Measurements from ENCODE around the gene USP49. TPM values are rescaled to one million over a fixed set of nuclear protein-coding genes. Genes with fewer than 3 reads are reported as not detected.

The USP49 gene
- total and polyA plus RNA-seq, 2 of the 13 experiments (the other 11 are each of a cell fraction or from before 2014, with no cell fraction given): 2.9 to 4.3 TPM

DNA sequence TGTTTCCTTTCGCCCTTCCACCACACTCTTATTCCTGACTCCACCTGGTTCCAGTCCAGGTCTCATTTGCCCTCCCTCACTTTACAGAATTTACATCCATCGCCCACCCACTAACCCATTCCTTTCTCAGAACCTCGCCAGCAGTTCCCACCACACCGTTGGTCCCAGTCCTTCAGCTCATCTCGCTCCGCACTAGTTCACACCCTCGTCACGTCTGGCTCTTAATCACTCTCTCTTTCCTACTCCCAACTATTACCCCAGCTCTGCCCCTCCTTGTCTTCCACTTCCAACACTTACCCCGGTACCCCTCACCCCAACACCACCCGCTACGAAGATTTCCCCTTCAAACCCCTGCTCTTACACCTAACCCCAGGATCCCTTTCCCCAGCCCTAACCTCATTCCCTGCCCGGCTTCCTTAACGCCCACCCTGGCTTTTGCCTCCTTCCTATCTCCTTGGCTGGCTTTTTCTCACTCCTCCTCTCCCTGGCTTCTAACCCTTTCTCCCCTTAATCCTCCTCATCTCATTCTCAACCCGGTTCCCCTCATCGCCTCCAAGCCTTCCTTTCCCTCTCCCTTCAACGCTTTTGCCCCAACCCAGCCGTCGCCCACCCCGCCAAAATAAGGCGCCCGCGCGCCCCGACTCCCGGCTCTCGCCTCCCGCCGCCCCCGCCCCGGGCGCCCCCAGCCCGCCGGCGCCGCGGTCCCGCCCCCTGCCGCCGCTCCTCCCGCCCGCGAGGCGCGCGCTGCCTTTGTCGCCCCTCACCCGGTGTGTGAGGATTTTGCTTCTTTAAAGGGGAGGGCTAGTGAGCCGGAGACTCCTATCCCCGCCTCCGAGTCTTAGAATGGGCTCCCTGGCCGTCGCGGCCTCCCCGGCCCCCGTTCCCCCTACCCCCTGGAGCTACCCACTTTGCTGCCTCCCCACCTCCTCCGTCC, 542 bp downstream of the USP49 start (continued):
- TF ChIP-seq, protein P1, sequence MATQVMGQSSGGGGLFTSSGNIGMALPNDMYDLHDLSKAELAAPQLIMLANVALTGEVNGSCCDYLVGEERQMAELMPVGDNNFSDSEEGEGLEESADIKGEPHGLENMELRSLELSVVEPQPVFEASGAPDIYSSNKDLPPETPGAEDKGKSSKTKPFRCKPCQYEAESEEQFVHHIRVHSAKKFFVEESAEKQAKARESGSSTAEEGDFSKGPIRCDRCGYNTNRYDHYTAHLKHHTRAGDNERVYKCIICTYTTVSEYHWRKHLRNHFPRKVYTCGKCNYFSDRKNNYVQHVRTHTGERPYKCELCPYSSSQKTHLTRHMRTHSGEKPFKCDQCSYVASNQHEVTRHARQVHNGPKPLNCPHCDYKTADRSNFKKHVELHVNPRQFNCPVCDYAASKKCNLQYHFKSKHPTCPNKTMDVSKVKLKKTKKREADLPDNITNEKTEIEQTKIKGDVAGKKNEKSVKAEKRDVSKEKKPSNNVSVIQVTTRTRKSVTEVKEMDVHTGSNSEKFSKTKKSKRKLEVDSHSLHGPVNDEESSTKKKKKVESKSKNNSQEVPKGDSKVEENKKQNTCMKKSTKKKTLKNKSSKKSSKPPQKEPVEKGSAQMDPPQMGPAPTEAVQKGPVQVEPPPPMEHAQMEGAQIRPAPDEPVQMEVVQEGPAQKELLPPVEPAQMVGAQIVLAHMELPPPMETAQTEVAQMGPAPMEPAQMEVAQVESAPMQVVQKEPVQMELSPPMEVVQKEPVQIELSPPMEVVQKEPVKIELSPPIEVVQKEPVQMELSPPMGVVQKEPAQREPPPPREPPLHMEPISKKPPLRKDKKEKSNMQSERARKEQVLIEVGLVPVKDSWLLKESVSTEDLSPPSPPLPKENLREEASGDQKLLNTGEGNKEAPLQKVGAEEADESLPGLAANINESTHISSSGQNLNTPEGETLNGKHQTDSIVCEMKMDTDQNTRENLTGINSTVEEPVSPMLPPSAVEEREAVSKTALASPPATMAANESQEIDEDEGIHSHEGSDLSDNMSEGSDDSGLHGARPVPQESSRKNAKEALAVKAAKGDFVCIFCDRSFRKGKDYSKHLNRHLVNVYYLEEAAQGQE (IDR thresholded peaks at IDR 0.05; ENCODE audit: borderline replicate concordance in 1 of 2, low read depth in 1 of 2, low read length in 2 of 2): no peak
- TF ChIP-seq CHD4 (IDR thresholded peaks at IDR 0.05; ENCODE audit: borderline replicate concordance, low read length) (no peak), ZNF343 (CRISPR knock-in tag; IDR thresholded peaks at IDR 0.05) (no peak), ZSCAN22 (CRISPR knock-in tag; IDR thresholded peaks at IDR 0.05) (no peak)
- TF ChIP-seq, protein P2, sequence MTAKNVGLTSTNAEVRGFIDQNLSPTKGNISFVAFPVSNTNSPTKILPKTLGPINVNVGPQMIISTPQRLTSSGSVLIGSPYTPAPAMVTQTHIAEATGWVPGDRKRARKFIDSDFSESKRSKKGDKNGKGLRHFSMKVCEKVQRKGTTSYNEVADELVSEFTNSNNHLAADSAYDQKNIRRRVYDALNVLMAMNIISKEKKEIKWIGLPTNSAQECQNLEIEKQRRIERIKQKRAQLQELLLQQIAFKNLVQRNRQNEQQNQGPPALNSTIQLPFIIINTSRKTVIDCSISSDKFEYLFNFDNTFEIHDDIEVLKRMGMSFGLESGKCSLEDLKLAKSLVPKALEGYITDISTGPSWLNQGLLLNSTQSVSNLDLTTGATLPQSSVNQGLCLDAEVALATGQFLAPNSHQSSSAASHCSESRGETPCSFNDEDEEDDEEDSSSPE (CRISPR knock-in tag; IDR thresholded peaks at IDR 0.05): peak; percentile 0; the same call in 1 of the 2 replicates
